Measurements from ENCODE around the gene CCM2. TPM values are rescaled to one million over a fixed set of nuclear protein-coding genes. Genes with fewer than 3 reads are reported as not detected.
A peak's percentile ranks its signal among the peaks of the same experiment; 100 is the strongest.

The CCM2 gene
- total RNA-seq, 1 donor from 2014 or later, result 35.7 TPM

GRCh38 chr7:45082031-45082830 is 82.2 kb downstream of the CCM2 start:
- DNase-seq (ENCODE audit: low read depth, low spot score), result no peak
- peaks cover 5% of the 10 kb centered on the region for H3K4me1 Mint-ChIP-seq
- no peak overlapping the region for H3K4me3 Mint-ChIP-seq
- H3K9me3 Mint-ChIP-seq, result no peaks in the 10 kb centered on the region
- peaks cover 3% of the 10 kb centered on the region for H3K36me3 Mint-ChIP-seq (ENCODE audit: low read depth)
- no peaks in the 10 kb centered on the region for H3K27me3 Mint-ChIP-seq (ENCODE audit: low read depth)
- no peak overlapping the region for H3K27ac Mint-ChIP-seq (ENCODE audit: unreplicated experiment)
- TF ChIP-seq, protein P1, sequence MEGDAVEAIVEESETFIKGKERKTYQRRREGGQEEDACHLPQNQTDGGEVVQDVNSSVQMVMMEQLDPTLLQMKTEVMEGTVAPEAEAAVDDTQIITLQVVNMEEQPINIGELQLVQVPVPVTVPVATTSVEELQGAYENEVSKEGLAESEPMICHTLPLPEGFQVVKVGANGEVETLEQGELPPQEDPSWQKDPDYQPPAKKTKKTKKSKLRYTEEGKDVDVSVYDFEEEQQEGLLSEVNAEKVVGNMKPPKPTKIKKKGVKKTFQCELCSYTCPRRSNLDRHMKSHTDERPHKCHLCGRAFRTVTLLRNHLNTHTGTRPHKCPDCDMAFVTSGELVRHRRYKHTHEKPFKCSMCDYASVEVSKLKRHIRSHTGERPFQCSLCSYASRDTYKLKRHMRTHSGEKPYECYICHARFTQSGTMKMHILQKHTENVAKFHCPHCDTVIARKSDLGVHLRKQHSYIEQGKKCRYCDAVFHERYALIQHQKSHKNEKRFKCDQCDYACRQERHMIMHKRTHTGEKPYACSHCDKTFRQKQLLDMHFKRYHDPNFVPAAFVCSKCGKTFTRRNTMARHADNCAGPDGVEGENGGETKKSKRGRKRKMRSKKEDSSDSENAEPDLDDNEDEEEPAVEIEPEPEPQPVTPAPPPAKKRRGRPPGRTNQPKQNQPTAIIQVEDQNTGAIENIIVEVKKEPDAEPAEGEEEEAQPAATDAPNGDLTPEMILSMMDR (conservative IDR thresholded peaks at IDR 0.05), result no peak

DNA sequence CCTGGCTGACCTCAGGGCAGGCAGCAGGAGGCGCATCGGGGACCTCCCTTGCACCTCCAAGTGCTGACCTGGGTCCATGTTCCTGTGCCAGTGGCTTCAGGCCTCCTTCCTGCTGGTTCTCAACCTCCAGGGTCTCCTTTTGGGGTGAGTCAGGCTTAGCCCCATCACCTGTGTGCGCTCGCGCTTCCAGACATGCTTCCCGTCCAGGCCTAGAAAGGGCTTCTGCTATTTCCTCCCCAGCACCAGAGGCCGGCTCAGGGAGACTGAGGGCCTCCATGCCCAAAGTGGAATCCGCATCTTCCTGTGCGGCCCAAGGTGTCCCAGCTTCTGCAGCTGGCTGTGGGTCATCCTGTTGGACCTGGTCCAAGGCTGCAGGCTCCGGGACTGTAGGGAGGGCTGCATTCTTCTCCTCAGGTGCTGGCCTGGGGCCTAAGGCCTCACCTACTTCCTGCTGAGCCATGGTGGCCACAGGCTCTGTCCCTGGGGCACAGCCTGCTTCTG is 82.9 kb downstream of the CCM2 start:
- Mint-ChIP-seq H3K27ac (ENCODE audit: unreplicated experiment) (no peak overlapping the region), H3K4me1 (peaks cover 5% of the 10 kb centered on the region), H3K4me3 (no peak overlapping the region), H3K27me3 (ENCODE audit: low read depth) (no peaks in the 10 kb centered on the region), H3K36me3 (ENCODE audit: low read depth) (peaks cover 3% of the 10 kb centered on the region), H3K9me3 (no peaks in the 10 kb centered on the region)
- DNase-seq (ENCODE audit: low read depth, low spot score), result no peak
- TF ChIP-seq, protein P1 (conservative IDR thresholded peaks at IDR 0.05), result no peak

DNA sequence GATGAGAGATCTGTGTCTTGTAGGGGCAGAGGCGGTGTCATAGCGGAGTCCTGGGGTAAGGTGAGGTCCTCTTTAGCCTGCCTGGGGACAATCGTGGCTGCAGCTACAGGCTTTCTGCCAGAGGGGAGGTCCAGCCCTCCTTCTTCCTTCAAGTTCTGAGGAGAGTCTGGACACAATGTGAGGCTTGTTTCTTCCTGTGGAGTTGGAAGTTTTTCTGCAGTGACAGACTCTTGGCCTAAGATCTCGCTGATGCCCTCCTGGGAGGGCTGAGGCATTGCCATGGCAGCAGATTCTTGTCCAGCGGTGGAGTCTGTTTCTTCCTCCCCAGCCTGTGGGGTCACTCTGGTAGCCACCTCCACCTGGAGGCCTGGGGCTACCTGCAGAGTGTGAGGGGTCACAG is 84.3 kb downstream of the CCM2 start:
- TF ChIP-seq, protein P1 (conservative IDR thresholded peaks at IDR 0.05), result no peak
- Mint-ChIP-seq H3K27ac (ENCODE audit: unreplicated experiment) (peak overlapping the region; percentile 27), H3K9me3 (no peaks in the 10 kb centered on the region), H3K27me3 (ENCODE audit: low read depth) (peaks cover 3% of the 10 kb centered on the region), H3K36me3 (ENCODE audit: low read depth) (no peaks in the 10 kb centered on the region), H3K4me3 (no peak overlapping the region), H3K4me1 (peaks cover 6% of the 10 kb centered on the region)
- DNase-seq (ENCODE audit: low read depth, low spot score), result no peak

DNA sequence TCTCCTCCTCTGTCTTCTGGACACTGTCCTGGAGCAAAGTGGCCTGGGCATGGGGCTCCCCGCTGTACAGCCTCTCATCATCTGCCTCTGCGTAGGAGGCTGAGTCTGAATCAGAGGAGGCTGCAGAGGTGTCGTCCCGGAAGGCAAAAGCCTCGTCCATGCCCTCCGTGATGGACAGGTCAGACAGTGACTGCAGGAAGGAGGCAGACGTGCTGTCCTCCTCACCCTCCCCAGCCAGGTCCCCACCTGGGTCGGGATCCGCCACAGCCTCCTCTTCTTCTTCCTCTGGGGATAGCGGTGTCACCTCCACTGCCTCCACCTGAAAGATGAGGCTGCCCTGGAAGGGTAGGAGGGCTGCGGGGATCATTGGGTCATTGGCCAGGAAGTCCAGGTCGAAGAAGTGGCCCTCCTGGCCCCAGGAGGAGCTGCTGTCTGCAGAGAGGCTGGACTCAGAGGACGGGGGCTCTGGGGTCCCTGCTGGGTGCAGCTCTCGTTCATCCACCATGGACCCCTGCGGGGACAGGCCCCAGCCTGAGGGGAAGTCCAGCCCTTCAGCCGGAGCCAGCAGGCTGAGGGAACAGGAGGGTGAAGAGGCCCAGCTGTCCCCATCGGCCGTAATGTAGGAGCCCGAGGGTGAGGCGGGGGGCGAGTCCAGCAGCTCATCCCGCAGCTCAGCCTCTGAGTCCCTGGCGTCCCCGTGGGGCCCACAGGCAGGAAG is 85.1 kb downstream of the CCM2 start:
- DNase-seq (ENCODE audit: low read depth, low spot score), result no peak
- Mint-ChIP-seq H3K27me3 (ENCODE audit: low read depth) (peaks cover 10% of the 10 kb centered on the region), H3K27ac (ENCODE audit: unreplicated experiment) (no peak overlapping the region), H3K9me3 (no peaks in the 10 kb centered on the region), H3K36me3 (ENCODE audit: low read depth) (no peaks in the 10 kb centered on the region), H3K4me3 (no peak overlapping the region), H3K4me1 (peaks cover 13% of the 10 kb centered on the region)
- TF ChIP-seq, protein P1 (conservative IDR thresholded peaks at IDR 0.05), result no peak

DNA sequence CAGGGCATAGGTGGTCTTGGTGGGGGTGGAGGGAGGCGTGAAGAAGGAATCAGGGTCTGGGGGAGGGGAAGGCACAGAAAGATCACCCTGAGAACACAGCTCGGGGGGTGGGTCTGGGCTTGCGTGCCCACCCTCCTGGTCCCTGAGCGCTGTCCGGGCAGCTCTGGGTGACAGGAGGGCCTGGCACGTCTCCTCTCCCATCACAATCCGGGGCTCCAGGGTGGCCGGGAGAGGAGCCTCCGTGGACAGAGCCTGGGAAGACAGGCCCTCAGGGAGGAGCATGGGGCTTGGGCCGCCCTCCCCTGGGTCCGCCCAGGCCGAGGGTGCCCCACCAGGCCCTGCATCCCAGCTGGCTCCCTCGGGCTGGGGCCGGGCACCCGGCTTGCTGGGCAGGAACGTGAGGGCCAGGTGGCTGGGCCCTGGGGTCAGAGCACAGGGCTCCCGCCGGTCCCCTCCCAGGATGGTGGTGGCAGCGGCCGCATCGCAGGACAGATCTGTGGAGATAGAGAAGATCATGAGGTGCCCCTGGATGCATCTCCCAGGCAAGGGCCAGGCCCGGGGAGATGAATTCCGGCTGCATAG is 85.7 kb downstream of the CCM2 start:
- Mint-ChIP-seq H3K27ac (ENCODE audit: unreplicated experiment) (no peak overlapping the region), H3K4me3 (no peak overlapping the region), H3K36me3 (ENCODE audit: low read depth) (no peaks in the 10 kb centered on the region), H3K27me3 (ENCODE audit: low read depth) (peaks cover 12% of the 10 kb centered on the region), H3K4me1 (peaks cover 14% of the 10 kb centered on the region), H3K9me3 (no peaks in the 10 kb centered on the region)
- DNase-seq (ENCODE audit: low read depth, low spot score), result no peak
- TF ChIP-seq, protein P1 (conservative IDR thresholded peaks at IDR 0.05), result no peak

Data from neural crest cell (in vitro differentiated cells).